Right atrium auricular region (tissue), 2 donors: ENCODE measurements around the gene MAMDC4. TPM values are rescaled to one million over a fixed set of nuclear protein-coding genes. Genes with fewer than 3 reads are reported as not detected.

Experiments used
- DNase-seq: peaks from one replicate; pipeline ENCODE4 v3.0.0-alpha.2; 2019; ENCODE audit warnings: low spot score
- H3K27ac ChIP-seq, 2 donors: fragments of 200-600 bp; sonication (generic); 1 replicate in 1 of 2; 2 replicates in 1 of 2; pipeline ENCODE4 v1.5.1; 2016 to 2019
- H3K27me3 ChIP-seq, 2 donors: fragments of 200-600 bp; sonication (generic); one replicate each; pipeline versions ENCODE4 v1.5.1 to v1.6.0; 2017 to 2019
- H3K36me3 ChIP-seq: fragments of 200-600 bp; sonication (generic); one replicate; pipeline ENCODE4 v1.5.1; 2016
- H3K4me1 ChIP-seq, 2 donors: fragments of 200-600 bp; sonication (generic); one replicate each; pipeline versions ENCODE4 v1.5.1 to v1.6.0; 2017 to 2019
- H3K4me3 ChIP-seq, 2 donors: fragments of 200-600 bp; sonication (generic); 1 replicate in 1 of 2; 2 replicates in 1 of 2; pipeline ENCODE4 v1.5.1; 2017 to 2019; ENCODE audit warnings: mild to moderate bottlenecking in 1 of 2, moderate library complexity in 1 of 2
- H3K9me3 ChIP-seq, 2 donors: fragments of 200-600 bp; sonication (generic); one replicate each; pipeline ENCODE4 v1.5.1; 2019
- total RNA-seq, 2 donors: library from RNA; depleted of rRNA; stranded (reverse); fragments of >200 nt; gene quantifications; one replicate each; pipeline ENCODE4 v1.1.0, GENCODE V29; 2016
- TF ChIP-seq, protein P1 (sequence below), 2 donors: fragments of 200-600 bp; sonication (generic); IDR thresholded peaks; one replicate each; pipeline ENCODE4 v1.5.1; 2019; ENCODE audit warnings: antibody characterized with exemption in 2 of 2

The MAMDC4 gene
- total RNA-seq, 2 donors from 2014 or later, result 1.7 to 2.0 TPM

DNA sequence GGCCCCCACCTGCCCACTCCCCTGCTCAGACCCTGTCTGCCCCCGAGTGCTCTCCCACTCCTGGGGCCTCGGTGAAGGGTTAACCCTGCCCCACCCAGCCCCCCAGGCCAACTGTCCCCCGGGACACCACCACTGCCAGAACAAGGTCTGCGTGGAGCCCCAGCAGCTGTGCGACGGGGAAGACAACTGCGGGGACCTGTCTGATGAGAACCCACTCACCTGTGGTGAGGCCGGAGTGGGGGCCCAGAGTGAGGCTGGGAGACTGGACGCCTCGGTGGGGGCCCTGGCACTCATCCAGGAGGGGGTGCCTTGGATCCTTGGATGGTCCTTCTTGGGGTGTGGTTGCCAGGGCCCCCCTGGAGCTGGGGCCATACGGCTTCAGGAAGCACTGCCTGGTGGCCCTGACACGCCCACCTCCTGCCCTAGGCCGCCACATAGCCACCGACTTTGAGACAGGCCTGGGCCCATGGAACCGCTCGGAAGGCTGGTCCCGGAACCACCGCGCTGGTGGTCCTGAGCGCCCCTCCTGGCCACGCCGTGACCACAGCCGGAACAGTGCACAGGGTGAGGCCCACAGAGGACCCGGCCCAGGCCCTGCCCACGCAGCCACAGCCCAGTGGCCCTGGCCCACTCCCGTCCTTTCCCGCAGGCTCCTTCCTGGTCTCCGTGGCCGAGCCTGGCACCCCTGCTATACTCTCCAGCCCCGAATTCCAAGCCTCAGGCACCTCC, 2.1 kb downstream of the MAMDC4 start:
- H3K4me1 ChIP-seq, result peaks cover 0 to 30% of the 10 kb centered on the region in 2 donors
- H3K27ac ChIP-seq, result no peak overlapping the region
- no peak overlapping the region for H3K4me3 ChIP-seq
- TF ChIP-seq, protein P1, sequence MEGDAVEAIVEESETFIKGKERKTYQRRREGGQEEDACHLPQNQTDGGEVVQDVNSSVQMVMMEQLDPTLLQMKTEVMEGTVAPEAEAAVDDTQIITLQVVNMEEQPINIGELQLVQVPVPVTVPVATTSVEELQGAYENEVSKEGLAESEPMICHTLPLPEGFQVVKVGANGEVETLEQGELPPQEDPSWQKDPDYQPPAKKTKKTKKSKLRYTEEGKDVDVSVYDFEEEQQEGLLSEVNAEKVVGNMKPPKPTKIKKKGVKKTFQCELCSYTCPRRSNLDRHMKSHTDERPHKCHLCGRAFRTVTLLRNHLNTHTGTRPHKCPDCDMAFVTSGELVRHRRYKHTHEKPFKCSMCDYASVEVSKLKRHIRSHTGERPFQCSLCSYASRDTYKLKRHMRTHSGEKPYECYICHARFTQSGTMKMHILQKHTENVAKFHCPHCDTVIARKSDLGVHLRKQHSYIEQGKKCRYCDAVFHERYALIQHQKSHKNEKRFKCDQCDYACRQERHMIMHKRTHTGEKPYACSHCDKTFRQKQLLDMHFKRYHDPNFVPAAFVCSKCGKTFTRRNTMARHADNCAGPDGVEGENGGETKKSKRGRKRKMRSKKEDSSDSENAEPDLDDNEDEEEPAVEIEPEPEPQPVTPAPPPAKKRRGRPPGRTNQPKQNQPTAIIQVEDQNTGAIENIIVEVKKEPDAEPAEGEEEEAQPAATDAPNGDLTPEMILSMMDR (IDR thresholded peaks at IDR 0.05), result no peak
- H3K36me3 ChIP-seq, result peaks cover 18% of the 10 kb centered on the region
- no peaks in the 10 kb centered on the region for H3K27me3 ChIP-seq
- DNase-seq, result no peak
- H3K9me3 ChIP-seq, result no peaks in the 10 kb centered on the region

DNA sequence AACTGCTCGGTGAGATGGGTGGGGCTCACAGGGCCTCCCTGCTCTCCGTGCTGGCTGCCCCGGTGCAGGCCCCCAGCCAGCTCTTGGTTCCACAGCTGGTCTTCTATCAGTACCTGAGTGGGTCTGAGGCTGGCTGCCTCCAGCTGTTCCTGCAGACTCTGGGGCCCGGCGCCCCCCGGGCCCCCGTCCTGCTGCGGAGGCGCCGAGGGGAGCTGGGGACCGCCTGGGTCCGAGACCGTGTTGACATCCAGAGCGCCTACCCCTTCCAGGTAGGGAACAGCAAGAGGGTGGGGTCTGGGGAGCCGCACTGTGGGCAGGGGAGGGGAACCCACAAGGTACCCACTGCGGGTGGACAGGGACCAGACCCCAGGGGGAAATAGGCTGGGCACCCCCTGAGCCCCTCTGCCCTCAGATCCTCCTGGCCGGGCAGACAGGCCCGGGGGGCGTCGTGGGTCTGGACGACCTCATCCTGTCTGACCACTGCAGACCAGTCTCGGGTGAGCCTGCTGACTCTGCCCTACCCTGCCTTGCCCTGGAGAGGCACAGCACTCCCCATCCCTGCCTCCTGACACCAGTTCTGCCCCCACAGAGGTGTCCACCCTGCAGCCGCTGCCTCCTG, 2.8 kb downstream of the MAMDC4 start:
- Histone ChIP-seq H3K9me3 (no peaks in the 10 kb centered on the region), H3K27me3 (no peaks in the 10 kb centered on the region)
- no peak for DNase-seq

DNA sequence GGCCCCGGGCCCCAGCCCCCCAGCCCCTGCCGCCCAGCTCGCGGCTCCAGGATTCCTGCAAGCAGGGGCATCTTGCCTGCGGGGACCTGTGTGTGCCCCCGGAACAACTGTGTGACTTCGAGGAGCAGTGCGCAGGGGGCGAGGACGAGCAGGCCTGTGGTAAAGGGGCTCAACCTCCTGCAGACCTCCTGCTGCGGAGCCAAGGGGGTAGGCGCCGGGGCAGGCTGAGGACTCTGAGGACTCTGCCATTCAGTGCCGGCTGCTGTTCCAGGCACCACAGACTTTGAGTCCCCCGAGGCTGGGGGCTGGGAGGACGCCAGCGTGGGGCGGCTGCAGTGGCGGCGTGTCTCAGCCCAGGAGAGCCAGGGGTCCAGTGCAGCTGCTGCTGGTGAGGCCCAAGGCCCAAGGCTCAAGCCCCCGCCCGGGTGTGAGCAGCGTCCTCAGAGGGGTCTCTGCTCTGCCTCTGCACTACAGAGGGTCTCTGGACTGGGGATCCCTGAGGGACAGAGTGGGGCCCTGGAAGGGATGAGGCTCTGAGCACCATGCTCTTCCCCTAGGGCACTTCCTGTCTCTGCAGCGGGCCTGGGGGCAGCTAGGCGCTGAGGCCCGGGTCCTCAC, 3.4 kb downstream of the MAMDC4 start:
- H3K36me3 ChIP-seq, result peaks cover 14% of the 10 kb centered on the region
- H3K27ac ChIP-seq, result no peak overlapping the region
- H3K4me3 ChIP-seq, result no peak overlapping the region
- no peaks in the 10 kb centered on the region for H3K27me3 ChIP-seq
- H3K4me1 ChIP-seq, result peaks cover 0 to 24% of the 10 kb centered on the region in 2 donors
- TF ChIP-seq, protein P1 (IDR thresholded peaks at IDR 0.05), result no peak
- H3K9me3 ChIP-seq, result no peaks in the 10 kb centered on the region
- DNase-seq, result no peak

More for the DNA sequence above, 2.8 kb downstream of the MAMDC4 start:
- peaks cover 18% of the 10 kb centered on the region for H3K36me3 ChIP-seq
- H3K4me3 ChIP-seq, result no peak overlapping the region
- H3K4me1 ChIP-seq, result peaks cover 0 to 30% of the 10 kb centered on the region in 2 donors
- TF ChIP-seq, protein P1 (IDR thresholded peaks at IDR 0.05), result no peak
- H3K27ac ChIP-seq, result no peak overlapping the region

DNA sequence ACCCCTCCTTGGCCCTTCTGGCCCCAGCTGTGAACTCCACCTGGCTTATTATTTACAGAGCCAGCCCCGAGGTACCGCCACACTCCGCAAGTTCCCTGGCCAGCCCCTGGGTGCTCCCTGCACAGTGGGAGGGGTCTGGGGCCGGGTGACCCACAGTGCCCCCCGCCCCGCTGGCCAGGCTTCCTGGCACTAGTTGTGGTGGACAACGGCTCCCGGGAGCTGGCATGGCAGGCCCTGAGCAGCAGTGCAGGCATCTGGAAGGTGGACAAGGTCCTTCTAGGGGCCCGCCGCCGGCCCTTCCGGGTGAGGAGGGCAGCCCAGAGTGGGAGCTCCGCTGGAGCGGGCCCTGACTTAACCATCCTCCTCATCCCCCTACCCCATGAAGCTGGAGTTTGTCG, 3.9 kb downstream of the MAMDC4 start:
- no peaks in the 10 kb centered on the region for H3K9me3 ChIP-seq
- peaks cover 0 to 18% of the 10 kb centered on the region in 2 donors for H3K4me1 ChIP-seq
- DNase-seq, result no peak
- peaks cover 14% of the 10 kb centered on the region for H3K36me3 ChIP-seq
- no peaks in the 10 kb centered on the region for H3K27me3 ChIP-seq
- H3K27ac ChIP-seq, result no peak overlapping the region
- TF ChIP-seq, protein P1 (IDR thresholded peaks at IDR 0.05), result no peak
- H3K4me3 ChIP-seq, result no peak overlapping the region

DNA sequence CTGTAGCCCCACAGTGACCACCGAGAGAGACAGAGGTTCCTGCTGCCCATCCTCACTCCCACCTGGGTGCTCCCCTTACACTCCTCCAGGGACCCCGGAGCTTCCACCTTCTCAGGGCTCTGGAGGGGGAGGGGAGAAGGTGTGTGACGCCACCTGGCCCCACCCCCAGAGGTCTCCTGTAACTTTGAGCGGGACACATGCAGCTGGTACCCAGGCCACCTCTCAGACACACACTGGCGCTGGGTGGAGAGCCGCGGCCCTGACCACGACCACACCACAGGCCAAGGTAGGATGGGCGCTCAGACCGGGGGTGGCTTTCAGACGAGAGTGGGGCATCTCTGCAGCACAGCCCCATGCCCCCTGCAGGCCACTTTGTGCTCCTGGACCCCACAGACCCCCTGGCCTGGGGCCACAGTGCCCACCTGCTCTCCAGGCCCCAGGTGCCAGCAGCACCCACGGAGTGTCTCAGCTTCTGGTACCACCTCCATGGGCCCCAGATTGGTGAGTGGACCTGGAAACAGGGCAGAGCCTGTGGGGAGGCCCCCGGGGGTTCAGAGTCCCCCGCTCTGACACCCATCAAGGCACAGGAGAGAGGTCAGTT, 4.5 kb downstream of the MAMDC4 start:
- Histone ChIP-seq H3K4me3 (no peak overlapping the region), H3K27me3 (no peaks in the 10 kb centered on the region), H3K4me1 (peaks cover 0 to 16% of the 10 kb centered on the region in 2 donors), H3K27ac (no peak overlapping the region), H3K9me3 (no peaks in the 10 kb centered on the region), H3K36me3 (peaks cover 14% of the 10 kb centered on the region)
- DNase-seq, result no peak
- TF ChIP-seq, protein P1 (IDR thresholded peaks at IDR 0.05), result no peak
